Immature natural killer cell (primary cell): ENCODE data around the gene MED9. TPM values are rescaled to one million over a fixed set of nuclear protein-coding genes. Genes with fewer than 3 reads are reported as not detected.

ENCODE experiments used
- DNase-seq, 3 donors: peaks; one replicate each; pipeline ENCODE4 v3.0.0; 2022; ENCODE audit warnings: mixed read lengths in 1 of 3
- H3K27ac Mint-ChIP-seq, 6 donors: one replicate each; pipeline ENCODE4 v1.8.0; 2020; ENCODE audit warnings: mixed read lengths in 6 of 6, mild to moderate bottlenecking in 5 of 6, inconsistent platforms in 4 of 6, moderate library complexity in 3 of 6
- H3K27me3 Mint-ChIP-seq, 3 donors: one replicate each; pipeline ENCODE4 v1.8.0; 2020 to 2021; ENCODE audit warnings: low read depth in 3 of 3, mild to moderate bottlenecking in 3 of 3, mixed read lengths in 3 of 3, moderate library complexity in 3 of 3, inconsistent platforms in 1 of 3
- H3K36me3 Mint-ChIP-seq, 3 donors: one replicate each; pipeline ENCODE4 v1.8.0; 2020; ENCODE audit warnings: mixed read lengths in 3 of 3, inconsistent platforms in 2 of 3, mild to moderate bottlenecking in 2 of 3
- H3K4me1 Mint-ChIP-seq, 2 donors: one replicate each; pipeline ENCODE4 v1.8.0; 2020; ENCODE audit warnings: inconsistent platforms in 2 of 2, mild to moderate bottlenecking in 2 of 2, mixed read lengths in 2 of 2, moderate library complexity in 1 of 2
- H3K4me3 Mint-ChIP-seq, 5 donors: one replicate each; pipeline ENCODE4 v1.8.0; 2020; ENCODE audit warnings: mild to moderate bottlenecking in 5 of 5, mixed read lengths in 5 of 5, inconsistent platforms in 3 of 5, moderate library complexity in 3 of 5
- H3K9me3 Mint-ChIP-seq, 6 donors: one replicate each; pipeline ENCODE4 v1.8.0; 2020; ENCODE audit warnings: mild to moderate bottlenecking in 6 of 6, mixed read lengths in 6 of 6, inconsistent platforms in 4 of 6, moderate library complexity in 3 of 6
- polyA plus RNA-seq, 3 donors: library from polyadenylated mRNA; unstranded; fragments of 300-500 nt; fragmentation: Illumina TruSeq; gene quantifications; one replicate each; pipeline ENCODE4 v1.2.3, GENCODE V29; 2021

Gene MED9
- polyA plus RNA-seq, 3 donors from 2014 or later = 10.9 to 21.5 (median 14.0) TPM

DNA sequence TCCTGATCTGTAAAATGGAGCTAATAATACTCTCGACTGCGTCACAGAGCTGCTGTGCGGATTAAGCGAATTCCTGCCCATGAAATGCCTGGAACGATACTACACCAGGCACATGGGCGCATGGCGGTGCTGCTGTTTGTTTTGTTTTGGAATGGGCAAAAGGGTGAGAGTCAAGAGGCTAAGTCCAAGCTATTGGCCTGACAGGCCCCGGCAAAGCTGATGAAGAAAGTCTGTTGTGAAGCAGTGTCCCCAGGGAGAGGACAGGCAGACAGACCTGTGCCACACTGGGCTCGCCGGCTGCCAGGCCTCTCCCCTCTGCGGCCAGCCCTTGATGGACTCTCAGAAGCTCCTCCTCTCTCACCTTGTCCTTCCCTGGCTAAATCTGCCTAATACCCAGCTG is 50.7 kb downstream of the MED9 start:
- no peaks in the 10 kb centered on the region for H3K9me3 Mint-ChIP-seq
- H3K36me3 Mint-ChIP-seq = no peaks in the 10 kb centered on the region
- H3K27ac Mint-ChIP-seq = no peak overlapping the region
- no peak for DNase-seq
- H3K27me3 Mint-ChIP-seq = no peaks in the 10 kb centered on the region
- H3K4me3 Mint-ChIP-seq = no peak overlapping the region
- H3K4me1 Mint-ChIP-seq = no peaks in the 10 kb centered on the region

DNA sequence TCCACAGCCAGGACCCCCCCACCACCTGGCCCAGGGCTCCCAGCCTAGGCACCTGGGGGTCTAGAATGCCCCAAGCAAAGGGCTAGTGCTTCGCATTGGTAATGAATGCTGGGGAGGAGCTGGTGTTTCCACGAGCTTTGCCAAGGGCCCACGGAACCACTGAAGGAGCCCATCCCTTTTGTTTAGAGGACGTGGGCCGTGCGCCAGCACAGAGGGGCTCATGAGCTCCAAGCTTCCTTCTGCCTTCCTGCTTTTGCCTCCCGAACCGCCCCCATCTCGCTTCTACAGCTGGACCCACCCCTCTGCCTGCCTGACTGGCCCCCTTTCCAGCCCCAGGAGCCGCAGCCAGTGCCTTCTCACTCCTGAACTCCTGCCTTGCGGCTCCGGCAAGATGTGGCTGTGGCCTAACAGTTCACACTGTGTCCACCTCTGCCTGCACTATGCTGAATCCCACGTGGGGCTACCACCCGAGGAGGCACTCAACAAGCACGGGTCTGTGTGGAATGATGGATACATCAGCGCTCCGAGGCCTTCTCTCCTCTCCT is 51.2 kb downstream of the MED9 start:
- H3K4me3 Mint-ChIP-seq = no peak overlapping the region
- H3K9me3 Mint-ChIP-seq = no peaks in the 10 kb centered on the region
- H3K27ac Mint-ChIP-seq = no peak overlapping the region
- no peaks in the 10 kb centered on the region for H3K36me3 Mint-ChIP-seq
- DNase-seq = no peak
- no peaks in the 10 kb centered on the region for H3K27me3 Mint-ChIP-seq
- H3K4me1 Mint-ChIP-seq = no peaks in the 10 kb centered on the region

DNA sequence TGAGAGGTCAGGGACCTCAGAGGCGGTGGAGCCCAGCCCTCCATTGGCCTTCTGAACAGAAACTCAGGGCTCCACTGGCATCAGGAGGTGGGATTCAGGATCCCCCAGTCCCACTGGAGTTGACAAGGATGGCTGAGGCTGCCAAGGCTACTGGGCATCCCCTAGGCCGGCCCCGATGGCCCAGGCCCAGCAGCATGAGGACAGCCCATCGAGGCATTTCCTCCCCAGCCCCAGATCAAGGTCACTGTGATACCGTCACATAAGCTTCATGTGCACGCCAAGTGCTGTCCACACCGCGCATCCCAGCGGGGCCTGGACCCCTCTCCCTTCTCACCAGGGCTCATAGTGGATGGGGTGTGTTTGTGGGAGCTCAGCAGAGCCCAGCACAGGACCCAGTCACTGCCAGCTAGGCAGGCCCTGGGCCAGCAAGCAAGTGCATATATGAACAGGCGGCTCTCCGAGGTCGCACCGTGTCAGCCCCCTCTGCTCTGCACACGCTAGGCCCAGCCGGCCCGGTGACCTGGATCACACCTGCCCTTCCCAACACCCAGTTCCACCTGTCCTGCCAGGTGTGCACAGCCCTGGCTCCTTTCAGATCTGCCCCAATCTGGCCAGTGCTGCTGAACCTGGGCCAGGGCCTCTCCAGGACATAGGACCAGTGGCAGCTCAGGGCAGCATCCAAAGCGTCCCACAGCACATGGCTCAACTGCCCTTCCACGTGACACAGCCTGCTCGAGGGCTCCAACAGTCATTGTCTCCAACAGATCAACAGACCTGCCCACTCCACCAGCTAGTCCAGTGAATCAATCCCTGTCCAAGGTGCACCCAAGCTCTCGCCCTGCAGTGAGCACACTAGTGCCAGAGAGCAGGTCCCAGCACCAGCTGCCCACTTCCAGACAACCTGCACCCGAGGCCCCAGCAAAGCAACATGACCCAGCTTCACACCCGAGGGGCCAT is 52.2 kb downstream of the MED9 start:
- DNase-seq = no peak
- no peaks in the 10 kb centered on the region for H3K9me3 Mint-ChIP-seq
- no peaks in the 10 kb centered on the region for H3K4me1 Mint-ChIP-seq
- no peak overlapping the region for H3K27ac Mint-ChIP-seq
- peaks cover 0 to 2% (median 0%) of the 10 kb centered on the region in 3 donors for H3K27me3 Mint-ChIP-seq
- no peak overlapping the region for H3K4me3 Mint-ChIP-seq
- H3K36me3 Mint-ChIP-seq = no peaks in the 10 kb centered on the region

DNA sequence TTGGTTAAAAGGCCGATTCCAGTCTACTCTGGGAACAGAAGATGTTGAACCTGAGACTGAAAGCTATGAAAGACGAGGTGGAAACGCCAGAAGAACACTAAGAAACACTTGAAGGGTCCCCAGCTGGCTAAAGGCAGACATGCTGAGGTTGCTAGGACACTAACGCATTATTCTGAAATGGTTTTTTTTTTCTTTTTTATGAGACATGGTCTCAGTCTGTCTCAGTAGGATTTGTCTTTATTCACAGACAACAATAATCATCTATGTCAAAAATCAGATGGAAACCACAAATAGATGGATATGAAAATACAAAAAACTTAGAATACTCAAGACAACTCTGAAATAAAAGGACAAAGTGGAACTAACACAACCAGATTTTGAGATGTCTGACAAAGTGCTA is 54.4 kb downstream of the MED9 start:
- H3K27me3 Mint-ChIP-seq = peaks cover 0 to 2% (median 2%) of the 10 kb centered on the region in 3 donors

DNA sequence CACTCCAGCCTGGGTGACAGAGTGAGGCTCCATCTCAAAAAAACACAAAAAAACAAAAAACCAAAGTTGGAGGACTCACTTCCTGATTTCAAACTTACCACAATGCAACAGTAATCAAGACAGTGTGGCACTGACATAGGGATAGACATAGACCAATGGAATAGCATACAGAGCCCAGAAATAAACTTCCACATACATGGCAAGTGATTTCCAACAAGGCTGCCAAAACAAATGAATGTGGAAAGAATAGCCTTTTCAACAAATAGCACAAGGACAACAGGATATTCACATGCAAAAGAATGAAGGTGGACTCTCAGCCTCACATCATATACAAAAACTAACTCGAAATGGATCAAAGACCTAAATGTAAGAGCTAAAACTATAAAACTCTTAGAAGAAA is 56.2 kb downstream of the MED9 start:
- no peak overlapping the region for H3K27ac Mint-ChIP-seq
- H3K9me3 Mint-ChIP-seq = no peaks in the 10 kb centered on the region
- H3K27me3 Mint-ChIP-seq = peaks cover 0 to 2% (median 2%) of the 10 kb centered on the region in 3 donors
- no peak for DNase-seq
- H3K4me3 Mint-ChIP-seq = no peak overlapping the region
- H3K36me3 Mint-ChIP-seq = no peaks in the 10 kb centered on the region
- H3K4me1 Mint-ChIP-seq = no peaks in the 10 kb centered on the region

More for the DNA sequence above, 54.4 kb downstream of the MED9 start:
- Mint-ChIP-seq H3K4me3 (no peak overlapping the region), H3K9me3 (no peaks in the 10 kb centered on the region), H3K4me1 (no peaks in the 10 kb centered on the region), H3K36me3 (no peaks in the 10 kb centered on the region), H3K27ac (no peak overlapping the region)
- DNase-seq = no peak

DNA sequence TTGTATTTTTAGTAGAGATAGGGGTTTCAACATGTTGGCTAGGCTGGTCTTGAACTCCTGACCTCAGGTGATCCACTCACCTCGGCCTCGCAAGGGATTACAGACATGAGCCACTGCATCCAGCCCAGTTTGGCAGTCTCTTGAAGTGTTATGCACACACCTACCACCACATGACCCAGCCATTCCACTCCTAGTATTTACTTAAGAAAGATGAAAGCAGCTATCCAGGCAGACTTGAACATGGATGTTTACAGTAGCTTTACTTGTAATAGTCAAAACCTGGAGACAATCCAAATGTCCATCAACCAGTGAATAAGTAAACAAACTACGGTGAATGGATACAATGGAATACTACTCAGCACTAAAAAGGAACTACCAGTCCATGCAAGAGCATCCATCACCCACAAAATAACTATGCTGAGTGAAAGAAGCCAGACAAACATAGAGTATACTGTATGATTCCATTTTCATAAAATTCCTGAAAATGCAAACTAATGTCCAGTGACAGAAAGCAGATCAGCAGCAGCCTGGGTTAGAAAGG is 57.2 kb downstream of the MED9 start:
- H3K36me3 Mint-ChIP-seq = no peaks in the 10 kb centered on the region
- no peak overlapping the region for H3K27ac Mint-ChIP-seq
- H3K4me3 Mint-ChIP-seq = no peak overlapping the region
- DNase-seq = no peak
- no peaks in the 10 kb centered on the region for H3K9me3 Mint-ChIP-seq
- peaks cover 0 to 2% (median 2%) of the 10 kb centered on the region in 3 donors for H3K27me3 Mint-ChIP-seq
- no peaks in the 10 kb centered on the region for H3K4me1 Mint-ChIP-seq

DNA sequence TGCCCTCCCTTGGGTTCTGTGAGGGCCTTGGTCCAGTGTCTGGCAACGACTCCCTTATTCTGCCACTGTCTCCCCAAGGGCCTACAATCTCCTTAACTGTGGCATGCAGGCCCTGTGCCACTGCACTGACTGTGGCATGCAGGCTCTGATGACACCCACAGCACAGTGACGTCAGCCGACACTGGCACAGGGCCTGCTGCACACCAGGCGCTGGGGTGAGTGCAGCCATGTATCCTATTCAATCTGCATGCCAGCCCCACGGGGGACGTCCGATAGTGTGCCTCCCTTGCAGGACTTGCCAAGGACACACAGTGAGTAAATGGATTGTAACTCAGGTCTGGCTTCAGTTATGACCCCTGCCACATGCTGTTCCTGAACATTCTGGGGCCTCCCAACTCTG is 59.2 kb downstream of the MED9 start:
- Mint-ChIP-seq H3K27me3 (peaks cover 0 to 2% (median 2%) of the 10 kb centered on the region in 3 donors), H3K4me3 (no peak overlapping the region), H3K36me3 (no peaks in the 10 kb centered on the region), H3K27ac (no peak overlapping the region), H3K4me1 (no peaks in the 10 kb centered on the region), H3K9me3 (no peaks in the 10 kb centered on the region)
- no peak for DNase-seq

DNA sequence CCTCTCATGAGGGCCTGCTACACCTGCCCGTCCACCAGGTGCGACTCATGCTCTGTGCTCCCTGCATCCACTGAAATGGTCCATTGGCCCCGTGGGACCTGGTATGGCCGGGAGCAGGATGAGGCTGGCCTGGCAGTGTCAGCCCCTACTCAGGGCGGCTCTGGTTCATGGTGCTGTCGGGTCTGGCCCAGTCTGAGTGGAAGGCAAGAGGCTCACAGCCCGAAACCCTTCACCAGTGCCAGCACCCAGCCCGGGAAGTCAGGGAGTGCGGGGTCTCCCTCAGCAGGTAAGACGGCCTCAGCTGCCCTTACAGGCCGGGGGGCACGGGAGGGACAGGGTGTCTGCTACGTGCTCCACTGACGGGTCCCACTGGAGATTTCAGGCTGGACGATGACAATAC is 59.9 kb downstream of the MED9 start:
- DNase-seq = no peak
- Mint-ChIP-seq H3K27ac (no peak overlapping the region), H3K9me3 (no peaks in the 10 kb centered on the region), H3K4me1 (no peaks in the 10 kb centered on the region), H3K36me3 (no peaks in the 10 kb centered on the region), H3K27me3 (peaks cover 0 to 2% (median 2%) of the 10 kb centered on the region in 3 donors), H3K4me3 (no peak overlapping the region)

DNA sequence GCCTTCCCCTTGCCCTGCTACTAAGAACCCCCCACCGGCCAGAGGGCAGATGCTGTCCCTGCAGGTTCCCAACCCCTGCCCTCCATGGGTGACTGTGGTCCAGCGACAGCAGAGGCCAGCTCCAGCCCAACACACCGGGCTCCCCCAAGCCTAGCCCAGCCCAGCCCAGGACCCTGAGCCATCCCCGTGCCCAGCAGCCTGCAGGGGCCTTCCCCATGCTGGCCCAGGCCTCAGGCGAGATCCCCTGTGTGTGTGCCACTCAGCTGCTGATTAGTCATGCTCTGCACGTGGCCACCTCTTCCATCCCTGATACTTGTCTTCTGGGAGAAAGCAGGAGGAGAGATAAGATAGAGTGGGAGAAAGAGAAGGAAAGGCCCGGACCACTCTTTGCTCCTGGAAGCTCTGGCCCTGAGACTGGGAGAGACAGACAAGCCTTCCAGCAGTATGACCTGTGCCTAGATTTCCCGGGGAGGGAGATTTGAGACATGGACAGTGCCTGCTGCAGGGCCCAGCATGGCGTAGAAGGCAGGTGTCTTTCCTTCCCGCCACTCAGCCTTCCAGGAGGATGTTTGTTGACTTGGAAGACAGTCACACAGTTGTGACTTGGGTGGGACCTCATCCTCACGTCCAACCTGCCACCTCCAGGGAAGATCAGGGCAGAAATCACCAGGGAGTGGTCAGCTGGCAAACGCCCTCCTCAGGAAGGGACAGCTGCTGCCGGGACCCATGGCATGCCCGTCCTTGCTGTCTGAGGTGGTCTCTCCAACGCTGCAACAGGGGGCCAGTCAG is 60.7 kb downstream of the MED9 start:
- no peak for DNase-seq
- Mint-ChIP-seq H3K36me3 (no peaks in the 10 kb centered on the region), H3K4me1 (no peaks in the 10 kb centered on the region), H3K27ac (no peak overlapping the region), H3K27me3 (peaks cover 0 to 2% (median 2%) of the 10 kb centered on the region in 3 donors), H3K4me3 (no peak overlapping the region), H3K9me3 (no peaks in the 10 kb centered on the region)

DNA sequence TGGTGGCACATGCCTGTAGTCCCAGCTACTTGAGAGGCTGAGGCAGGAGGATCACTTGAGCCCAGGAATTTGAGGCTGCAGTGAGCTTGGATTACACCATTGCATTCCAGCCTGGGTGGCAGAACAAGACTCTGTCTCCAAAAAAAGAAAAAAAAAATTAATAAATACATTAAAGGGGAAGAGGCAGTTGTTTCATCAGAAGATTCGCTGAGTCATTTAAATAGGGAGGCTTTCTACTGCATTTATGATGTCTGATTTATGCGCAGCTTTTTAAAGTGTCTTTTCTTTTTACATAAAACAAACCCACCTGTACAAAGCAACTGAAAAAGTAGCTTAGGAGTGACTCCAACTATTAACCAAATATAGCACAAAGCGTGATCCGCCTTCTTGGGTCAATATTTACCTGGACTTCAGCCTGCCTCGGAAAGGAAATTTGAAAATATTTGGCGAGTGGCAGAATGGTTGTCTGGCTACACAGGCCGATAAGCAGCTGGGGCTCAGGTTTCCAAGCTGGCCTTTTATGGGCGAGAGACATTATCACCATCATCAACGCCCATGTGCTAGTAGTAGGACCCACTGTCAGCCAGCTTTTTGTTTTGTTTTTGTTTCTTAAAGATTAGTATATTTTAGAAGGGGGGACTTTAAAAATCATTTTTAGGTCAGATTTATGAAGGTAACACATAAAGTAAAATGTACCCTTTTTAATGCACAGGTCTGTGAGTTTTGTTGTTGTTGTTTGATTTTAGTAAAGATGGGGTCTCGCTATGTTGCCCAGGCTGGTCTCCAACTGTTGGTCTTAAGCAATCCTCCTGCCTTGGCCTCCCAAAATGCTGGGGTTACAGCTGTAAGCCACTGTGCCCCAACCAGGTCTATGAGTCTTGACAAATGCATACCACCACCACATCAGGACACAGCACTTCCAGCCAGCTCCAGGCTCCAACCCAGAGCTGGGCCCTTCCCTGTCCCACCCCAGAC is 61.9 kb downstream of the MED9 start:
- Mint-ChIP-seq H3K4me1 (no peaks in the 10 kb centered on the region), H3K27ac (no peak overlapping the region), H3K9me3 (no peaks in the 10 kb centered on the region), H3K4me3 (no peak overlapping the region), H3K27me3 (peaks cover 0 to 2% (median 2%) of the 10 kb centered on the region in 3 donors), H3K36me3 (no peaks in the 10 kb centered on the region)
- no peak for DNase-seq

DNA sequence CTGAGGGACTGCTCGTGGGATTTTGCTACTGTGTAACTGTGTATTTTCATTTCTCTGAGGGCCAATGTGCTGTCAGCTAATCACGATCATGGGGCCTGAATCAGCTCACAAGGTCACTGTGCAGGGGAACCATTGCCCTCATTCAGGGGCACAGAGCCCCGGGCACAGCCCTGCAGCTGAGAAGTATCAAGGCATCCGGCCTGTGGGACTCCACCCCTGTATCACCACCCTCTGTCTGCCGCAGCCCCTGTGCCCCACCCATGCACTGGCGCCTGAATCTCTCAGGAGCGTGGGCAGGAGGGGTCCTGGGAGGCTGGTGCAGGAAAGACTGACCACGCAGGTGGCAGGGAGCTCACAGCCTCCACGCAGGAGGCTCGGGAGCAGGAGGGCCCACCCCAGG is 62.8 kb downstream of the MED9 start:
- H3K36me3 Mint-ChIP-seq = no peaks in the 10 kb centered on the region
- H3K27ac Mint-ChIP-seq = no peak overlapping the region

DNA sequence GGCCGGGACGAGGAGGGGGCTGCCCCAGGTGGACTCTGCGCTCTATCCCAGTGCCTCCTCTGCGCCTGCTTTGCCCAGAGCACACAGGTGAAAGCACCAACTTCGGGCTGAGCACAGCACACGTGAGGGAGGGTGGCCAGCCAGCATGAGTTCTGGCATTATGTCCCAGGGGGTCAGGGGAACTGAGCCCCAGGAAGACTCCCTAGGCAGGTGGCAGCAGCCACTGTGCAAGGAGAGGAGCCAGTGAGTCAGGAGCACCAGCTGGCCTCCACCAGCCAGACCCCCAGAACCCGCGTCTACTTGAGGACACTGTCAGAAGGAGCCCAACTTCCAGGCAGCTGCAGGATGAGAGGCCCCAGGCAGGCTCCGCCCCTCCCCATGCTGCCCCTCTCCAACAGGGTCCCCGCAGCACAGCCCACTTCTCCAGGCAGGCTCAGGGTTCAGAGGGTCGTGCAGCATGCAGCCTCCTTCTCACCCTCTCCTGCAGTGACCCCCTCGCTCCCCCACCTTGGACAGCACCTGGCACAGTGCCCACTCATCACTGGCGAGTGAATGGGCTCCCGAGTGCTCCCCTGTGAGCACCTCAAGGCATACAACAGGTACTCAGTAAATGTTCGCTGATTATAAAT is 63.6 kb downstream of the MED9 start:
- DNase-seq = no peak
- H3K4me3 Mint-ChIP-seq = no peak overlapping the region

More for the DNA sequence above, 62.8 kb downstream of the MED9 start:
- Mint-ChIP-seq H3K4me1 (no peaks in the 10 kb centered on the region), H3K9me3 (no peaks in the 10 kb centered on the region), H3K4me3 (no peak overlapping the region), H3K27me3 (no peaks in the 10 kb centered on the region)
- DNase-seq = no peak

More for the DNA sequence above, 63.6 kb downstream of the MED9 start:
- Mint-ChIP-seq H3K9me3 (no peaks in the 10 kb centered on the region), H3K27ac (no peak overlapping the region), H3K4me1 (no peaks in the 10 kb centered on the region), H3K27me3 (no peaks in the 10 kb centered on the region), H3K36me3 (no peaks in the 10 kb centered on the region)
